B cell (primary cell): Measurements from ENCODE around the gene CAMP. TPM values are rescaled to one million over a fixed set of nuclear protein-coding genes. Genes with fewer than 3 reads are reported as not detected.
A peak's percentile ranks its signal among the peaks of the same experiment; 100 is the strongest.

Experiments used
- ATAC-seq: fragments of 200-7000 bp; cut with Tn5 transposase; one replicate; pipeline ENCODE4 v1.10.0; 2021; ENCODE audit warnings: low read depth, mild to moderate bottlenecking, moderate number of reproducible peaks, moderate library complexity
- CTCF ChIA-PET: fragments of 350-600 bp; sonication (Branson Sonifier 250); formaldehyde crosslinking; loops from one replicate; lab custom pipeline; 2021; ENCODE audit warnings: antibody characterized with exemption, inconsistent platforms; lab: Charles Lee
- POLR2A ChIA-PET: fragments of 350-600 bp; sonication (Branson Sonifier 250); formaldehyde crosslinking; loops from one replicate; lab custom pipeline; 2021; ENCODE audit warnings: antibody characterized with exemption; lab: Charles Lee
- DNase-seq: peaks from one replicate; pipeline ENCODE4 v3.0.0; 2013
- H2AFZ ChIP-seq: 2 replicates; pipeline ENCODE4 v1.6.1; 2012; ENCODE audit warnings: mild to moderate bottlenecking, low read depth, low read length; ENCODE audit not compliant: insufficient read depth, poor library complexity, severe bottlenecking
- H3K27ac ChIP-seq, 2 donors: 1 replicate in 1 of 2; 2 replicates in 1 of 2; pipeline ENCODE4 v1.5.1; 2012 to 2013; ENCODE audit warnings: low read length in 2 of 2, mild to moderate bottlenecking in 2 of 2, moderate library complexity in 1 of 2
- H3K27me3 ChIP-seq, 4 experiments: fragments of 200-600 bp in 1 of 4; sonication (generic) in 1 of 4; replicated peaks in 1 of 4; 1 replicate in 2 of 4; 2 replicates in 2 of 4; pipeline versions ENCODE4 v1.6.1 to v1.7.0; 2013 to 2016; ENCODE audit warnings: low read length in 3 of 4, mild to moderate bottlenecking in 2 of 4, mixed read lengths in 1 of 4, moderate library complexity in 1 of 4; ENCODE audit not compliant: insufficient read depth in 4 of 4, control insufficient read depth in 3 of 4; ENCODE audit errors: control extremely low read depth in 1 of 4
- H3K36me3 ChIP-seq, 2 experiments: replicated peaks in 1 of 2; 1 replicate in 1 of 2; 2 replicates in 1 of 2; pipeline versions ENCODE4 v1.6.1 to v1.7.1; 2013; ENCODE audit warnings: low read length in 1 of 2; ENCODE audit not compliant: insufficient read depth in 2 of 2, control insufficient read depth in 1 of 2; ENCODE audit errors: control extremely low read depth in 1 of 2, extremely low read depth in 1 of 2
- H3K4me1 ChIP-seq, 2 donors: fragments of 200-600 bp in 1 of 2; sonication (generic) in 1 of 2; 1 replicate in 1 of 2; 2 replicates in 1 of 2; pipeline versions ENCODE4 v1.5.1 to v1.6.1; 2013 to 2017; ENCODE audit warnings: low read length in 2 of 2; ENCODE audit not compliant: control insufficient read depth in 2 of 2, insufficient read depth in 2 of 2
- H3K4me2 ChIP-seq: replicated peaks from 2 replicates; pipeline ENCODE3; 2012; ENCODE audit warnings: mild to moderate bottlenecking, low read depth, low read length; ENCODE audit not compliant: poor library complexity, severe bottlenecking
- H3K4me3 ChIP-seq, 5 experiments: fragments of 200-600 bp in 1 of 5; sonication (generic) in 1 of 5; 1 replicate in 3 of 5; 2 replicates in 2 of 5; pipeline versions ENCODE4 v1.5.1 to v1.7.0; 2011 to 2016; ENCODE audit warnings: low read length in 4 of 5, mild to moderate bottlenecking in 4 of 5, low read depth in 2 of 5, control low read depth in 1 of 5, moderate library complexity in 1 of 5; ENCODE audit not compliant: insufficient read depth in 1 of 5; ENCODE audit errors: control extremely low read depth in 1 of 5, extremely low read depth in 1 of 5
- H3K79me2 ChIP-seq: fragments of 200-600 bp; sonication (generic); one replicate; pipeline ENCODE4 v1.6.0; 2016; ENCODE audit warnings: low read length; ENCODE audit not compliant: control insufficient read depth, insufficient read depth
- H3K9ac ChIP-seq: fragments of 200-600 bp; sonication (generic); 2 replicates; pipeline ENCODE4 v1.6.1; 2017; ENCODE audit warnings: mild to moderate bottlenecking, low read length, moderate library complexity
- H3K9me3 ChIP-seq, 3 donors: one replicate each; pipeline versions ENCODE4 v1.6.1 to v1.7.1; 2013; ENCODE audit warnings: low read length in 2 of 3; ENCODE audit not compliant: control insufficient read depth in 2 of 3, insufficient read depth in 1 of 3; ENCODE audit errors: control extremely low read depth in 1 of 3
- H4K20me1 ChIP-seq: 2 replicates; pipeline ENCODE4 v1.6.0; 2012; ENCODE audit warnings: mild to moderate bottlenecking, low read length; ENCODE audit not compliant: insufficient read depth, control insufficient read depth, poor library complexity, severe bottlenecking
- H3K27ac Mint-ChIP-seq: one replicate; pipeline ENCODE4 v1.8.0; 2021; ENCODE audit warnings: mixed read lengths
- H3K27me3 Mint-ChIP-seq: one replicate; pipeline ENCODE4 v1.8.0; 2021; ENCODE audit warnings: mixed read lengths
- H3K4me1 Mint-ChIP-seq: one replicate; pipeline ENCODE4 v1.8.0; 2021; ENCODE audit warnings: mixed read lengths
- H3K4me3 Mint-ChIP-seq: one replicate; pipeline ENCODE4 v1.8.0; 2021; ENCODE audit warnings: mixed read lengths
- H3K9me3 Mint-ChIP-seq: one replicate; pipeline ENCODE4 v1.8.0; 2022; ENCODE audit warnings: mixed read lengths; ENCODE audit not compliant: insufficient read depth
- CTCF ChIP-seq: fragments of 200-600 bp; IDR thresholded peaks from one replicate; pipeline ENCODE4 v1.8.0; 2022; ENCODE audit warnings: antibody characterized with exemption, mild to moderate bottlenecking
- EZH2 ChIP-seq: IDR thresholded peaks from 2 replicates; pipeline ENCODE4 v1.6.1; 2012; ENCODE audit warnings: borderline replicate concordance, low read depth, mild to moderate bottlenecking, moderate library complexity, low read length; ENCODE audit not compliant: insufficient read depth, poor library complexity, severe bottlenecking
- WGBS: methylation state at CpG from one replicate; pipeline ENCODE4 v1.1.5; 2013; ENCODE audit warnings: missing lambda C conversion rate; ENCODE audit not compliant: insufficient coverage; 5-methylcytosine and 5-hydroxymethylcytosine counted together
- intact Hi-C: fragments of 100-400 bp; cut with micrococcal nuclease; formaldehyde crosslinking; loops from one replicate; pipeline ENCODE4 v1.10.0; 2022
- polyA plus RNA-seq: library from polyadenylated mRNA; depleted of rRNA; stranded (reverse); fragments of >200 nt; gene quantifications from 2 replicates; pipeline ENCODE4 v1.2.3, GENCODE V29; 2012
- total RNA-seq, 2 donors: library from RNA; stranded (reverse); fragments of 120-200 nt in 1 of 2; gene quantifications; 1 replicate in 1 of 2; 2 replicates in 1 of 2; pipeline versions ENCODE4 v1.2.3 to v1.2.4, GENCODE V29; 2013 to 2022

The CAMP gene
- total and polyA plus RNA-seq, 2 donors (not counting 1 experiment from before 2014, with no cell fraction given), result 0.30 TPM; not detected in 1

GRCh38 chr3:48194446-48195071 lies 28.7 kb upstream of the CAMP start:
- Mint-ChIP-seq H3K27me3 (no peaks in the 10 kb centered on the region), H3K4me1 (peaks cover 5% of the 10 kb centered on the region), H3K9me3 (no peaks in the 10 kb centered on the region), H3K4me3 (no peak overlapping the region), H3K27ac (no peak overlapping the region)
- Histone ChIP-seq H3K9ac (no peak overlapping the region), H2AFZ (no peak overlapping the region), H3K4me3 (no peak overlapping the region), H3K9me3 (no peaks in the 10 kb centered on the region), H3K27me3 (peaks cover 0 to 2% (median 0%) of the 10 kb centered on the region in 4 experiments), H4K20me1 (no peaks in the 10 kb centered on the region), H3K4me1 (peaks cover 5 to 7% of the 10 kb centered on the region in 2 donors), H3K4me2 (peak overlapping the region; percentile 14), H3K36me3 (no peaks in the 10 kb centered on the region), H3K79me2 (no peaks in the 10 kb centered on the region), H3K27ac (no peak overlapping the region)
- POLR2A ChIA-PET, result interaction anchor here (0.7 to 0.9 kb wide), 2 partner anchors 9 to 235 kb away, joined by 3 to 7 read pairs; no protein-coding TSS in a partner anchor
- WGBS, result 100% methylated on average over 3 of the region's 9 CpGs
- intact Hi-C loops, result no loop called here
- CTCF ChIA-PET, result interaction anchor here (0.6 to 1.8 kb wide), 9 partner anchors 17 to 242 kb away, joined by 3 to 14 read pairs (median 4); partner anchors contain the start of gene ZNF589
- TF ChIP-seq CTCF, result peak; percentile 41
- no peak for TF ChIP-seq EZH2
- ATAC-seq (peak; percentile 51), DNase-seq (peak; percentile 62)

- no peak overlapping the region for H3K4me3 Mint-ChIP-seq
- ChIA-PET POLR2A (no interaction called here), CTCF (no interaction called here)
- DNase-seq, result no peak
- peaks cover 5 to 7% of the 10 kb centered on the region in 2 donors for H3K4me1 ChIP-seq
- no peak overlapping the region for H3K9ac ChIP-seq
- intact Hi-C loops, result no loop called here
- no peaks in the 10 kb centered on the region for H3K9me3 Mint-ChIP-seq
- no CpG with 5 or more reads among the region's 1 CpG for WGBS
- no peak for ATAC-seq
- H3K27ac Mint-ChIP-seq, result no peak overlapping the region
- H2AFZ ChIP-seq, result no peak overlapping the region
- TF ChIP-seq CTCF (no peak), EZH2 (no peak)
- H3K4me2 ChIP-seq, result no peak overlapping the region
- H3K4me1 Mint-ChIP-seq, result peaks cover 5% of the 10 kb centered on the region
- peaks cover 0 to 2% (median 0%) of the 10 kb centered on the region in 4 experiments for H3K27me3 ChIP-seq
- no peaks in the 10 kb centered on the region for H4K20me1 ChIP-seq
- H3K27ac ChIP-seq, result no peak overlapping the region
- no peaks in the 10 kb centered on the region for H3K36me3 ChIP-seq
- no peaks in the 10 kb centered on the region for H3K9me3 ChIP-seq
- no peak overlapping the region for H3K4me3 ChIP-seq
- no peaks in the 10 kb centered on the region for H3K27me3 Mint-ChIP-seq
- H3K79me2 ChIP-seq, result no peaks in the 10 kb centered on the region
Measured at GRCh38 chr3:48196611-48197010, 26.7 kb upstream of the CAMP start.
